SH-SY5Y (cell line): ENCODE data around the gene FMO2.

Experiments used
- GATA2 ChIP-seq: IDR thresholded peaks from 2 replicates; pipeline ENCODE4 v1.6.1; 2011; ENCODE audit warnings: mild to moderate bottlenecking, low read depth, low read length
- GATA3 ChIP-seq: IDR thresholded peaks from 2 replicates; pipeline ENCODE4 v1.6.1; 2011; ENCODE audit warnings: low read depth, mild to moderate bottlenecking, low read length, moderate library complexity

DNA sequence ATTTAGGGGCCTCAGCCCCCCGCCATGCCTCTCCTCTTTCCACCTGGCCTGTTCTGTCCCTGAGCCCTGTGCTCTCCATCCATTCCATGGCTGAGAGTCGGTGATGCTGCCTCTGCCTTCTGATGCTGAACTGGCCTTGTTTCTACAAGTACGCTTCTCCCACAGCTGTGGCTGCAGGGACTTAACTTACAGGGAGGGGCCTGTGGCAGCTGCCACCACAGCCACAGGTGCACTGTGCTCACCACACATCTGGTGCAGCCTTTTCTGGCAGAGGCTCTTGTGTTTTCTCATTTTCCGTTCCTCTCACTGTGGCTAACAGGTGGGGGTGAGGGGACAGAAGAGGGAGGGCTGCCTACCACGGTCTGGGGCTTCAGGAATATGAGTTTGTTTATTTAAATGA lies 67.4 kb downstream of the FMO2 start:
- TF ChIP-seq GATA2 (no peak), GATA3 (no peak)
